Endothelial cell of umbilical vein (primary cell): ENCODE results near the gene ZBTB7C. TPM values are rescaled to one million over a fixed set of nuclear protein-coding genes. Genes with fewer than 3 reads are reported as not detected.

ENCODE experiments used
- BruUV-seq: library from RNA; stranded (reverse); fragments of 400-500 nt; replicated peaks from 2 replicates; lab custom pipeline; 2021; lab: Mats Ljungman, UMichigan
- CTCF ChIA-PET: fragments of 300-600, 350-600 bp; sonication (Branson Sonifier 250); formaldehyde crosslinking; loops from one replicate; lab custom pipeline; 2021; ENCODE audit warnings: antibody characterized with exemption, inconsistent platforms; lab: Charles Lee
- POLR2A ChIA-PET: fragments of 300-600, 350-600 bp; sonication (Branson Sonifier 250); formaldehyde crosslinking; loops from one replicate; lab custom pipeline; 2021; ENCODE audit warnings: antibody characterized with exemption, inconsistent platforms; lab: Charles Lee
- DNase-seq: peaks from one replicate; pipeline ENCODE4 v3.0.0-alpha.2; 2011; ENCODE audit warnings: low read depth, low spot score
- FAIRE-seq: peaks from 2 replicates; lab custom pipeline; 2011; peaks lifted over from hg19 to GRCh38; lab: Jason Lieb, UNC
- H2AFZ ChIP-seq: 2 replicates; pipeline ENCODE4 v1.6.0; 2012; ENCODE audit warnings: low read depth, low read length, control low read depth, inconsistent platforms
- H3K27ac ChIP-seq: 2 replicates; pipeline ENCODE4 v1.5.1; 2011; ENCODE audit warnings: low read depth, mild to moderate bottlenecking, control low read depth, low read length, moderate library complexity; ENCODE audit not compliant: insufficient read depth
- H3K27me3 ChIP-seq, 2 experiments: 2 replicates each; pipeline versions ENCODE4 v1.6.0 to v1.6.1; 2011; ENCODE audit warnings: low read length in 2 of 2, mixed read lengths in 1 of 2; ENCODE audit not compliant: control insufficient read depth in 2 of 2, insufficient read depth in 2 of 2
- H3K36me3 ChIP-seq, 2 experiments: 2 replicates in 1 of 2; 3 replicates in 1 of 2; pipeline ENCODE4 v1.5.1; 2011; ENCODE audit warnings: low read length in 2 of 2, mild to moderate bottlenecking in 1 of 2, moderate library complexity in 1 of 2; ENCODE audit not compliant: control insufficient read depth in 2 of 2, insufficient read depth in 2 of 2; ENCODE audit errors: extremely low read depth in 1 of 2
- H3K4me1 ChIP-seq: 3 replicates; pipeline ENCODE4 v1.5.1; 2011; ENCODE audit warnings: mild to moderate bottlenecking, low read length; ENCODE audit not compliant: control insufficient read depth, insufficient read depth; ENCODE audit errors: extremely low read depth
- H3K4me2 ChIP-seq: 2 replicates; pipeline ENCODE4 v1.6.1; 2011; ENCODE audit warnings: low read length, control low read depth, mixed read lengths; ENCODE audit not compliant: insufficient read depth
- H3K4me3 ChIP-seq, 3 experiments: fragments of 200-600 bp in 1 of 3; sonication (generic), shearing (Covaris generic) in 1 of 3; replicated peaks in 1 of 3; 2 replicates each; pipeline ENCODE4 v1.5.1; 2011 to 2016; ENCODE audit warnings: control low read depth in 3 of 3, low read length in 3 of 3, mild to moderate bottlenecking in 2 of 3, inconsistent platforms in 1 of 3, low read depth in 1 of 3, moderate library complexity in 1 of 3; ENCODE audit not compliant: insufficient read depth in 1 of 3
- H3K79me2 ChIP-seq: 2 replicates; pipeline ENCODE4 v1.6.0; 2012; ENCODE audit warnings: low read length, inconsistent platforms; ENCODE audit not compliant: control insufficient read depth, insufficient read depth
- H3K9ac ChIP-seq: replicated peaks from 2 replicates; pipeline ENCODE3; 2011; ENCODE audit warnings: low read length, control low read depth; ENCODE audit not compliant: insufficient read depth; ENCODE audit errors: extremely low read depth
- H3K9me1 ChIP-seq: replicated peaks from 3 replicates; pipeline ENCODE4 v1.6.0; 2011; ENCODE audit warnings: mild to moderate bottlenecking, low read length; ENCODE audit not compliant: control insufficient read depth, insufficient read depth; ENCODE audit errors: extremely low read depth
- H3K9me3 ChIP-seq: replicated peaks from 2 replicates; pipeline ENCODE4 v1.5.1; 2012; ENCODE audit warnings: low read length, inconsistent platforms; ENCODE audit not compliant: control insufficient read depth, insufficient read depth
- H4K20me1 ChIP-seq: replicated peaks from 2 replicates; pipeline ENCODE3; 2011; ENCODE audit warnings: mild to moderate bottlenecking, low read length; ENCODE audit not compliant: control insufficient read depth, insufficient read depth; ENCODE audit errors: extremely low read depth
- CTCF ChIP-seq, 2 donors: IDR thresholded peaks; 1 replicate in 1 of 2; 2 replicates in 1 of 2; pipeline ENCODE4 v1.5.1; 2011; ENCODE audit warnings: low read length in 2 of 2, mild to moderate bottlenecking in 2 of 2, moderate library complexity in 2 of 2, control low read depth in 1 of 2, inconsistent platforms in 1 of 2, low read depth in 1 of 2; ENCODE audit not compliant: insufficient read depth in 1 of 2; ENCODE audit errors: extremely low read depth in 1 of 2
- EZH2 ChIP-seq: IDR thresholded peaks from 2 replicates; pipeline ENCODE4 v1.6.1; 2012; ENCODE audit warnings: borderline replicate concordance, low read depth, mild to moderate bottlenecking, moderate library complexity, low read length, inconsistent platforms; ENCODE audit not compliant: severe bottlenecking
- FOS ChIP-seq: IDR thresholded peaks from 2 replicates; pipeline ENCODE4 v1.6.1; 2011; ENCODE audit warnings: mild to moderate bottlenecking, low read length, moderate library complexity, borderline replicate concordance; ENCODE audit not compliant: insufficient read depth
- GATA2 ChIP-seq: IDR thresholded peaks from 2 replicates; pipeline ENCODE4 v1.7.0; 2011; ENCODE audit warnings: low read depth, mild to moderate bottlenecking, moderate library complexity, mixed read lengths, low read length; ENCODE audit not compliant: insufficient read length, insufficient read depth
- JUN ChIP-seq: IDR thresholded peaks from 2 replicates; pipeline ENCODE4 v1.6.1; 2011; ENCODE audit warnings: borderline replicate concordance, low read depth; ENCODE audit not compliant: insufficient read length, insufficient read depth
- MAX ChIP-seq: IDR thresholded peaks from 2 replicates; pipeline ENCODE4 v1.6.1; 2011; ENCODE audit not compliant: insufficient read depth, insufficient read length
- MYC ChIP-seq: IDR thresholded peaks from one replicate; pipeline ENCODE4 v1.6.1; 2011; ENCODE audit warnings: mild to moderate bottlenecking, low read depth, low read length
- POLR2A ChIP-seq: IDR thresholded peaks from 2 replicates; pipeline ENCODE4 v1.6.1; 2012; ENCODE audit warnings: low read depth, mild to moderate bottlenecking, control low read depth, low read length
- POLR2AphosphoS5 ChIP-seq: IDR thresholded peaks from 2 replicates; pipeline ENCODE4 v1.6.1; 2012; ENCODE audit warnings: low read depth, mild to moderate bottlenecking, control low read depth, low read length, moderate library complexity; ENCODE audit not compliant: insufficient read depth
- dilution Hi-C: fragments of 300-500 bp; cut with MboI; formaldehyde crosslinking; loops from one replicate; pipeline ENCODE4 v1.15.0; 2019; ENCODE audit warnings: low sequenced_read_pairs; ENCODE audit not compliant: extremely low pct_ligation_motif_present
- intact Hi-C: fragments of 100-400 bp; cut with micrococcal nuclease; formaldehyde crosslinking; loops from one replicate; pipeline ENCODE4 v1.10.0; 2022
- polyA plus RNA-seq, 4 experiments: library from polyadenylated mRNA; depleted of rRNA in 3 of 4; stranded (reverse) in 3 of 4; unstranded in 1 of 4; fragments of >200 nt; gene quantifications; 2 replicates each; pipeline versions ENCODE4 v1.2.1 to v1.2.3, GENCODE V29; 2011 to 2012; ENCODE audit warnings: missing spikeins in 1 of 4
- total RNA-seq: library from RNA; stranded (reverse); gene quantifications from 2 replicates; pipeline ENCODE4 v1.2.3, GENCODE V29; 2021

The ZBTB7C gene
- total and polyA plus RNA-seq, 2 donors (not counting 3 experiments of a cell fraction or from before 2014, with no cell fraction given), result not detected

- POLR2A ChIA-PET, result no interaction called here
- no peak overlapping the region for H3K9ac ChIP-seq
- intact Hi-C loops, result no loop called here
- no peak overlapping the region for H3K4me2 ChIP-seq
- TF ChIP-seq EZH2 (no peak), POLR2A (no peak), FOS (no peak), GATA2 (no peak), JUN (no peak), POLR2AphosphoS5 (no peak), MYC (no peak), CTCF (IDR thresholded peaks at IDR 0.05; ENCODE audit: extremely low read depth in 1 of 2, insufficient read depth in 1 of 2, low read depth in 1 of 2, low read length in 2 of 2) (no peak), MAX (no peak)
- no peak overlapping the region for H3K4me3 ChIP-seq
- H3K79me2 ChIP-seq, result no peaks in the 10 kb centered on the region
- no peaks in the 10 kb centered on the region for H3K9me1 ChIP-seq
- H3K36me3 ChIP-seq, result no peaks in the 10 kb centered on the region
- H4K20me1 ChIP-seq, result no peaks in the 10 kb centered on the region
- no peak overlapping the region for H2AFZ ChIP-seq
- dilution Hi-C loops, result no loop called here
- no peak for FAIRE-seq
- no peak for DNase-seq
- BruUV-seq, result no TSS peak
- H3K27ac ChIP-seq, result no peak overlapping the region
- CTCF ChIA-PET, result interaction anchor here (2.4 kb wide), 1 partner anchor 12 kb away, joined by 8 read pairs; no protein-coding TSS in a partner anchor
- H3K27me3 ChIP-seq, result peaks cover 19 to 21% of the 10 kb centered on the region in 2 experiments
- H3K9me3 ChIP-seq, result no peaks in the 10 kb centered on the region
- H3K4me1 ChIP-seq, result no peaks in the 10 kb centered on the region
Observed at GRCh38 chr18:48399303-48400075, 9.7 kb downstream of the ZBTB7C start.
